Heart left ventricle (tissue), 16 donors: ENCODE results near the gene TXK. TPM values are rescaled to one million over a fixed set of nuclear protein-coding genes. Genes with fewer than 3 reads are reported as not detected.

Experiments used
- ATAC-seq, 4 donors: fragments of 200-7000 bp; cut with Tn5 transposase; one replicate each; pipeline ENCODE4 v1.9.1; 2020 to 2022; ENCODE audit warnings: moderate library complexity in 4 of 4, mild to moderate bottlenecking in 3 of 4, moderate number of reproducible peaks in 1 of 4
- DNase-seq, 5 donors: peaks; one replicate each; pipeline ENCODE4 v3.0.0-alpha.2; 2020
- H3K27ac ChIP-seq, 12 donors: fragments of 200-600 bp; sonication (generic) in 4 of 12; one replicate each; pipeline versions ENCODE4 v1.5.0 to v1.8.0; 2016 to 2022; ENCODE audit warnings: mild to moderate bottlenecking in 2 of 12
- H3K27me3 ChIP-seq, 9 donors: fragments of 200-600 bp; sonication (generic) in 2 of 9; one replicate each; pipeline versions ENCODE4 v1.5.1 to v1.8.0; 2016 to 2022; ENCODE audit warnings: mild to moderate bottlenecking in 3 of 9
- H3K36me3 ChIP-seq, 9 donors: fragments of 200-600 bp; sonication (generic) in 2 of 9; one replicate each; pipeline versions ENCODE4 v1.5.0 to v1.8.0; 2018 to 2022; ENCODE audit warnings: mild to moderate bottlenecking in 2 of 9
- H3K4me1 ChIP-seq, 12 donors: fragments of 200-600 bp; sonication (generic) in 4 of 12; one replicate each; pipeline versions ENCODE4 v1.5.0 to v1.8.0; 2016 to 2022; ENCODE audit warnings: mild to moderate bottlenecking in 3 of 12
- H3K4me3 ChIP-seq, 12 donors: fragments of 200-600 bp; sonication (generic) in 4 of 12; one replicate each; pipeline versions ENCODE4 v1.5.0 to v1.8.0; 2017 to 2022; ENCODE audit warnings: mild to moderate bottlenecking in 9 of 12, moderate library complexity in 4 of 12
- H3K9me3 ChIP-seq, 12 donors: fragments of 200-600 bp; sonication (generic) in 4 of 12; one replicate each; pipeline versions ENCODE4 v1.5.0 to v1.8.0; 2016 to 2022; ENCODE audit warnings: mild to moderate bottlenecking in 1 of 12
- POLR2A ChIP-seq, 2 donors: fragments of 450-650 bp; IDR thresholded peaks; one replicate each; pipeline ENCODE4 v1.6.1; 2017; ENCODE audit warnings: antibody characterized with exemption in 2 of 2, mild to moderate bottlenecking in 2 of 2, moderate library complexity in 2 of 2
- WGBS, 4 donors: extraction: QIAGEN DNeasy Blood & Tissue Kit in 2 of 4; methylation state at CpG; one replicate each; pipeline versions ENCODE4 v1.1.5 to v1.1.7; 2013 to 2018; 5-methylcytosine and 5-hydroxymethylcytosine counted together
- intact Hi-C, 10 donors: fragments of 100-400 bp; cut with DNase I; formaldehyde crosslinking; loops; one replicate each; pipeline versions ENCODE4 v1.11.1 to v1.14.2; 2022
- polyA plus RNA-seq, 2 donors: library from polyadenylated mRNA; stranded (reverse); fragments of 200-250 nt; gene quantifications; one replicate each; pipeline ENCODE4 v1.2.3, GENCODE V29; 2013
- total RNA-seq, 9 donors: library from RNA; depleted of rRNA in 2 of 9; stranded (reverse); fragments of >200 nt in 2 of 9; fragmentation: NEBNext Ultra II Directional in 3 of 9; extraction: Animal tissue kit (Norgen Biotek cat#: 25700) in 3 of 9; gene quantifications; one replicate each; pipeline versions ENCODE4 v1.1.0 to v1.2.4, GENCODE V29; 2016 to 2023
- TF ChIP-seq, protein P1 (sequence below), 12 donors: fragments of 200-600 bp; sonication (generic) in 4 of 12; IDR thresholded peaks; one replicate each; pipeline versions ENCODE4 v1.5.0 to v1.8.0; 2018 to 2022; ENCODE audit warnings: antibody characterized with exemption in 12 of 12, mild to moderate bottlenecking in 5 of 12
- donor health status: ischemic (EF 13 %, LVEDD 7.1; RV severe dilation, severe dysfunction).
- donor health status: healthy with polysubstance abuse.
- donor health status: DM: no; HTN: yes; CAD: no.
- donor health status: DM: no; HTN: no; CAD: no.
- donor health status: ischemic (EF 25% LVEDD 6.9; RV normal size, moderate dysfunction).
- donor health status: ischemic (EF 25% LVEDD 5.7; RV mildly dilated, moderate dysfunction).
- donor health status: healthy.
- donor health status: DM: yes; HTN: yes; CAD: no.
- donor health status: ischemic (EF 35%, LVEDD 5.7; RV mildly dilated, moderate dysfunction).
- donor health status: nonischemic (EF 11% LVEDD 7.7; RV severe dilation, severe dysfunction).
- donor health status: DM: yes; HTN: yes; CAD: no.
- donor health status: PGD.
- donor health status: ischemic (EF 29% LVEDD 5.4; RV normal size, mild dysfunction).
- donor health status: nonischemic (EF 23%, LVEDD 6.1; RV moderate dilation, normal function).

TXK gene
- total and polyA plus RNA-seq, 11 donors, result 0.18 to 3.3 (median 0.51) TPM; not detected in 1

DNA sequence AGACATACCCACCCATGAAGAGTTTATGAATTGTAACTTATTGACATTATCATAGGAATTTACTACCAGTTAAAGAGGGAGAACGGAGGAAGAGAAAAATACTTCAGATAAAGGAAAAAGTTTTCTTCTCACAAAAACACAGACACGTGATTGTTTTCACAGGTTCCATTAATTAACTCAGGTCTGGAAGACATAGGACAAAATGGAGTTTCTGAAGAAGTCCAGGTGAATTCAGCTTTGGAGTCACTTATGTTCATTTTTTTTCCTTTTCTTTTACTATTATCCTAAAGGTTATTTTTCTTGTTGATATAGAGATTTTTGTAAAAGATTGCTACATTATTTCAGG is 97.0 kb downstream of the TXK start:
- no peak for ATAC-seq
- Histone ChIP-seq H3K27me3 (peaks cover 0 to 6% (median 0%) of the 10 kb centered on the region in 9 donors), H3K36me3 (no peaks in the 10 kb centered on the region), H3K27ac (no peak overlapping the region), H3K9me3 (no peaks in the 10 kb centered on the region), H3K4me3 (no peak overlapping the region), H3K4me1 (peaks cover 0 to 6% (median 0%) of the 10 kb centered on the region in 12 donors)
- no peak for DNase-seq
- TF ChIP-seq, protein P1, sequence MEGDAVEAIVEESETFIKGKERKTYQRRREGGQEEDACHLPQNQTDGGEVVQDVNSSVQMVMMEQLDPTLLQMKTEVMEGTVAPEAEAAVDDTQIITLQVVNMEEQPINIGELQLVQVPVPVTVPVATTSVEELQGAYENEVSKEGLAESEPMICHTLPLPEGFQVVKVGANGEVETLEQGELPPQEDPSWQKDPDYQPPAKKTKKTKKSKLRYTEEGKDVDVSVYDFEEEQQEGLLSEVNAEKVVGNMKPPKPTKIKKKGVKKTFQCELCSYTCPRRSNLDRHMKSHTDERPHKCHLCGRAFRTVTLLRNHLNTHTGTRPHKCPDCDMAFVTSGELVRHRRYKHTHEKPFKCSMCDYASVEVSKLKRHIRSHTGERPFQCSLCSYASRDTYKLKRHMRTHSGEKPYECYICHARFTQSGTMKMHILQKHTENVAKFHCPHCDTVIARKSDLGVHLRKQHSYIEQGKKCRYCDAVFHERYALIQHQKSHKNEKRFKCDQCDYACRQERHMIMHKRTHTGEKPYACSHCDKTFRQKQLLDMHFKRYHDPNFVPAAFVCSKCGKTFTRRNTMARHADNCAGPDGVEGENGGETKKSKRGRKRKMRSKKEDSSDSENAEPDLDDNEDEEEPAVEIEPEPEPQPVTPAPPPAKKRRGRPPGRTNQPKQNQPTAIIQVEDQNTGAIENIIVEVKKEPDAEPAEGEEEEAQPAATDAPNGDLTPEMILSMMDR (IDR thresholded peaks at IDR 0.05), result no peak
- TF ChIP-seq POLR2A (IDR thresholded peaks at IDR 0.05), result no peak
- 65 to 79% (median 71%) methylated on average over 2 of the region's 2 CpGs for WGBS, 4 donors
- intact Hi-C loops, result no loop called here

GRCh38 chr4:48035952-48036351 is 98.1 kb downstream of the TXK start:
- no peak overlapping the region for H3K27ac ChIP-seq

DNA sequence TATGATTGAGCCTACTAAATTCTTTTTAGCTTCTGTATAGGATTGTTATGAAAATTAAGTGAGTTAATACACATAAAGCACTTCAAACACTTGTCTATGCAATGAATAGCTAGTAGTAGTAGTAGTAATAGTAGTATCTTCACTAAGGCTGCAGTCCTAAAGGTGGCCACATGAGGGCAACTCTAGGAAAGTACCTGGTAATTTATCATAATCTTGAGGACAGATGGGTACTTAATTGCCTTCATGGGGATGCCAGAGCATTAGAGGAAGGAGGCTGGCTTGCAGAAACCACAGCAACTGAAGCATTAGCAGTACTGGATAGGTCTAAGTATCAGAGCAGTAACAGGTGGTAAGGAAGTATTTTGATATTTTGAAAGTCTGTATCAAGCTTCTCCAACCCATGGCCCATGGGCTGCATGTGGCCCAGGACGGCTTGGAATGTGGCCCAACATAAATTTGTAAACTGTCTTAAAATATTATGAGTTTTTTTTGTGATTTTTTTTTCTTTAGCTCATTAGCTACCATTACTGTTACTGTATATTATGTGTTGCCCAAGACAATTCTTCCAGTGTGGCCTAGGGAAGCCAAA is 100.1 kb downstream of the TXK start:
- 69 to 85% (median 77%) methylated on average over 1 of the region's 1 CpG for WGBS, 4 donors
- Histone ChIP-seq H3K36me3 (no peaks in the 10 kb centered on the region), H3K4me3 (no peak overlapping the region), H3K4me1 (peaks cover 0 to 6% (median 0%) of the 10 kb centered on the region in 12 donors), H3K27me3 (peaks cover 0 to 3% (median 0%) of the 10 kb centered on the region in 9 donors), H3K27ac (no peak overlapping the region), H3K9me3 (no peaks in the 10 kb centered on the region)
- ATAC-seq (no peak), DNase-seq (no peak)
- TF ChIP-seq POLR2A (IDR thresholded peaks at IDR 0.05), result no peak
- TF ChIP-seq, protein P1 (IDR thresholded peaks at IDR 0.05), result peak in 9 of 12 donors; percentile 8 to 42 (median 28)
- intact Hi-C loops, result no loop called here

More at GRCh38 chr4:48035952-48036351, 98.1 kb downstream of the TXK start:
- peaks cover 0 to 3% (median 0%) of the 10 kb centered on the region in 9 donors for H3K27me3 ChIP-seq
- WGBS, 4 donors, result 85 to 92% (median 90%) methylated on average over 3 of the region's 3 CpGs
- no peaks in the 10 kb centered on the region for H3K9me3 ChIP-seq
- no peak for DNase-seq
- H3K36me3 ChIP-seq, result no peaks in the 10 kb centered on the region
- H3K4me3 ChIP-seq, result no peak overlapping the region
- no peak for ATAC-seq
- no peak for TF ChIP-seq POLR2A (IDR thresholded peaks at IDR 0.05)
- TF ChIP-seq, protein P1 (IDR thresholded peaks at IDR 0.05), result no peak
- peaks cover 0 to 6% (median 0%) of the 10 kb centered on the region in 12 donors for H3K4me1 ChIP-seq
- intact Hi-C loops, result no loop called here

DNA sequence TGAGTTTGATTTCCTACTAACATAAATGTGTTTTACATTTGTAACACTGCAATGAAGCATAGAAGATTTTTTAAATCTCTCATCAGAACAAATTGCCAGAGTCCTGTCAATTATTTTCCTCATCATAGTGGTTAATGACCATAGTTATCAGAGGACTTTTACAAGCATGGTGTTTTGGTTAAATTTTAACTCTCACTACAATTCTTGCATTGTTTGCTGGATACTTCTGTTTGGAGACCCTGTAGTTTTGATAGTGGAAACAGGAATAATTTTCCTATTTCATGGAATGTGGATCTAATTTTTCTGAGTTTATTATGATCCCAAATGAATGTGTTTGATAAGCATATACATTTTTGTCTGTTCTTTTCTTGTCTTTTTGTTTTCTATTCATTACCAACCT is 100.6 kb downstream of the TXK start:
- H3K9me3 ChIP-seq, result no peaks in the 10 kb centered on the region
- DNase-seq (no peak), ATAC-seq (no peak)
- peaks cover 0 to 6% (median 0%) of the 10 kb centered on the region in 12 donors for H3K4me1 ChIP-seq
- TF ChIP-seq, protein P1 (IDR thresholded peaks at IDR 0.05), result no peak
- TF ChIP-seq POLR2A (IDR thresholded peaks at IDR 0.05), result no peak
- no peaks in the 10 kb centered on the region for H3K27me3 ChIP-seq
- H3K27ac ChIP-seq, result no peak overlapping the region
- H3K36me3 ChIP-seq, result no peaks in the 10 kb centered on the region
- H3K4me3 ChIP-seq, result no peak overlapping the region
- intact Hi-C loops, result no loop called here
